HepG2 (cell line): ENCODE data around the gene SLC38A1.

ENCODE experiments used
- ARNTL ChIP-seq: sonication (generic); formaldehyde crosslinking; IDR thresholded peaks from 2 replicates; pipeline ENCODE4 v1.4.0; 2020; ENCODE audit warnings: mild to moderate bottlenecking, missing genetic modification reagents
- MAFF ChIP-seq: IDR thresholded peaks from 2 replicates; pipeline ENCODE4 v1.6.1; 2011; ENCODE audit warnings: low read depth, low read length, improper control_type of control experiment
- MAFK ChIP-seq, 2 experiments: IDR thresholded peaks in 1 of 2; conservative IDR thresholded peaks in 1 of 2; 2 replicates each; pipeline ENCODE4 v1.6.1; 2011; ENCODE audit warnings: improper control_type of control experiment in 2 of 2, low read length in 2 of 2
- RBFOX2 ChIP-seq: fragments of 200-400 bp; formaldehyde crosslinking; IDR thresholded peaks from 2 replicates; pipeline ENCODE4 v1.6.1; 2017; ENCODE audit warnings: low read depth, mild to moderate bottlenecking, low read length
- SAFB2 ChIP-seq: sonication (generic); formaldehyde crosslinking; IDR thresholded peaks from 2 replicates; pipeline ENCODE4 v1.5.1; 2020; ENCODE audit warnings: missing genetic modification reagents, low read depth, mild to moderate bottlenecking, borderline replicate concordance
- SIN3A ChIP-seq: IDR thresholded peaks from 2 replicates; pipeline ENCODE4 v1.6.1; 2011; ENCODE audit warnings: low read depth, mild to moderate bottlenecking, control low read depth, low read length, borderline replicate concordance
- SMAD1 ChIP-seq: sonication (generic); formaldehyde crosslinking; IDR thresholded peaks from 2 replicates; pipeline ENCODE4 v1.4.0; 2020; ENCODE audit warnings: missing genetic modification reagents, low read depth, mild to moderate bottlenecking, borderline replicate concordance
- SP2 ChIP-seq: sonication (generic); formaldehyde crosslinking; IDR thresholded peaks from 2 replicates; pipeline ENCODE4 v1.5.1; 2020; ENCODE audit warnings: mild to moderate bottlenecking, missing genetic modification reagents
- ZNF335 ChIP-seq: sonication (generic); formaldehyde crosslinking; IDR thresholded peaks from 2 replicates; pipeline ENCODE4 v1.4.0; 2020; ENCODE audit warnings: missing genetic modification reagents
- TF ChIP-seq, protein P1 (sequence below): sonication (generic); formaldehyde crosslinking; conservative IDR thresholded peaks from 2 replicates; pipeline ENCODE4 v1.4.0; 2020; ENCODE audit warnings: missing genetic modification reagents
- TF ChIP-seq, protein P2 (sequence below): sonication (generic); formaldehyde crosslinking; IDR thresholded peaks from 2 replicates; pipeline ENCODE4 v1.5.0; 2020; ENCODE audit warnings: mild to moderate bottlenecking, missing genetic modification reagents, moderate library complexity
- TF ChIP-seq, protein P3 (sequence below): sonication (generic); formaldehyde crosslinking; IDR thresholded peaks from 2 replicates; pipeline ENCODE4 v1.9.0; 2022; ENCODE audit warnings: low read depth, missing genetic modification reagents
- TF ChIP-seq, protein P4 (sequence below): IDR thresholded peaks from 2 replicates; pipeline ENCODE4 v1.6.1; 2012; ENCODE audit warnings: inconsistent platforms
- TF ChIP-seq, protein P5 (sequence below): sonication (generic); IDR thresholded peaks from 2 replicates; pipeline ENCODE4 v1.6.1; 2016; ENCODE audit warnings: low read depth, borderline replicate concordance

DNA sequence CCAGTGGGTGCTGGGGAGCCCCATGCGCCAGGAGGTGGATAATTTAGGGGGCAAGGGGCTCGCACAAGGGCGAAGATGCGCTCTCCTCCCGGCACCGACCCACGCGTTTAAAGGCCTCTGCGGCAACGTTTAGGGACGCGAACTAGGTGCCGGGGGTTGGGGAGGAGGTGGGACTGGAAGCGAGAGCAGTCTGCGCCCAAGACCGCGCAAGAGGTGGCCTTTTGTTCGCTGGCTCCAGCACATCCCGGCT is 1.3 kb downstream of the SLC38A1 start:
- TF ChIP-seq, protein P1, sequence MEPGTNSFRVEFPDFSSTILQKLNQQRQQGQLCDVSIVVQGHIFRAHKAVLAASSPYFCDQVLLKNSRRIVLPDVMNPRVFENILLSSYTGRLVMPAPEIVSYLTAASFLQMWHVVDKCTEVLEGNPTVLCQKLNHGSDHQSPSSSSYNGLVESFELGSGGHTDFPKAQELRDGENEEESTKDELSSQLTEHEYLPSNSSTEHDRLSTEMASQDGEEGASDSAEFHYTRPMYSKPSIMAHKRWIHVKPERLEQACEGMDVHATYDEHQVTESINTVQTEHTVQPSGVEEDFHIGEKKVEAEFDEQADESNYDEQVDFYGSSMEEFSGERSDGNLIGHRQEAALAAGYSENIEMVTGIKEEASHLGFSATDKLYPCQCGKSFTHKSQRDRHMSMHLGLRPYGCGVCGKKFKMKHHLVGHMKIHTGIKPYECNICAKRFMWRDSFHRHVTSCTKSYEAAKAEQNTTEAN (CRISPR knock-in tag) = no peak
- TF ChIP-seq ZNF335 (CRISPR knock-in tag) = no peak
- peak; percentile 61; the same call in 1 of the 2 replicates for TF ChIP-seq RBFOX2
- TF ChIP-seq, protein P2, sequence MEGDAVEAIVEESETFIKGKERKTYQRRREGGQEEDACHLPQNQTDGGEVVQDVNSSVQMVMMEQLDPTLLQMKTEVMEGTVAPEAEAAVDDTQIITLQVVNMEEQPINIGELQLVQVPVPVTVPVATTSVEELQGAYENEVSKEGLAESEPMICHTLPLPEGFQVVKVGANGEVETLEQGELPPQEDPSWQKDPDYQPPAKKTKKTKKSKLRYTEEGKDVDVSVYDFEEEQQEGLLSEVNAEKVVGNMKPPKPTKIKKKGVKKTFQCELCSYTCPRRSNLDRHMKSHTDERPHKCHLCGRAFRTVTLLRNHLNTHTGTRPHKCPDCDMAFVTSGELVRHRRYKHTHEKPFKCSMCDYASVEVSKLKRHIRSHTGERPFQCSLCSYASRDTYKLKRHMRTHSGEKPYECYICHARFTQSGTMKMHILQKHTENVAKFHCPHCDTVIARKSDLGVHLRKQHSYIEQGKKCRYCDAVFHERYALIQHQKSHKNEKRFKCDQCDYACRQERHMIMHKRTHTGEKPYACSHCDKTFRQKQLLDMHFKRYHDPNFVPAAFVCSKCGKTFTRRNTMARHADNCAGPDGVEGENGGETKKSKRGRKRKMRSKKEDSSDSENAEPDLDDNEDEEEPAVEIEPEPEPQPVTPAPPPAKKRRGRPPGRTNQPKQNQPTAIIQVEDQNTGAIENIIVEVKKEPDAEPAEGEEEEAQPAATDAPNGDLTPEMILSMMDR (CRISPR knock-in tag) = no peak
- TF ChIP-seq MAFF = no peak
- TF ChIP-seq SIN3A = 0 out of 2 replicates have a peak, but pooled peaks have one; percentile 17
- TF ChIP-seq, protein P3, sequence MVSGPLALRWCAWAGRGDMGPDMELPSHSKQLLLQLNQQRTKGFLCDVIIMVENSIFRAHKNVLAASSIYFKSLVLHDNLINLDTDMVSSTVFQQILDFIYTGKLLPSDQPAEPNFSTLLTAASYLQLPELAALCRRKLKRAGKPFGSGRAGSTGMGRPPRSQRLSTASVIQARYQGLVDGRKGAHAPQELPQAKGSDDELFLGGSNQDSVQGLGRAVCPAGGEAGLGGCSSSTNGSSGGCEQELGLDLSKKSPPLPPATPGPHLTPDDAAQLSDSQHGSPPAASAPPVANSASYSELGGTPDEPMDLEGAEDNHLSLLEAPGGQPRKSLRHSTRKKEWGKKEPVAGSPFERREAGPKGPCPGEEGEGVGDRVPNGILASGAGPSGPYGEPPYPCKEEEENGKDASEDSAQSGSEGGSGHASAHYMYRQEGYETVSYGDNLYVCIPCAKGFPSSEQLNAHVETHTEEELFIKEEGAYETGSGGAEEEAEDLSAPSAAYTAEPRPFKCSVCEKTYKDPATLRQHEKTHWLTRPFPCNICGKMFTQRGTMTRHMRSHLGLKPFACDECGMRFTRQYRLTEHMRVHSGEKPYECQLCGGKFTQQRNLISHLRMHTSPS (CRISPR knock-in tag) = no peak
- TF ChIP-seq SAFB2 (CRISPR knock-in tag) = no peak
- TF ChIP-seq, protein P4, sequence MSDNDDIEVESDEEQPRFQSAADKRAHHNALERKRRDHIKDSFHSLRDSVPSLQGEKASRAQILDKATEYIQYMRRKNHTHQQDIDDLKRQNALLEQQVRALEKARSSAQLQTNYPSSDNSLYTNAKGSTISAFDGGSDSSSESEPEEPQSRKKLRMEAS = no peak
- no peak for TF ChIP-seq SP2 (CRISPR knock-in tag)
- no peak for TF ChIP-seq ARNTL (CRISPR knock-in tag)
- no peak for TF ChIP-seq SMAD1 (CRISPR knock-in tag)
- TF ChIP-seq, protein P5, sequence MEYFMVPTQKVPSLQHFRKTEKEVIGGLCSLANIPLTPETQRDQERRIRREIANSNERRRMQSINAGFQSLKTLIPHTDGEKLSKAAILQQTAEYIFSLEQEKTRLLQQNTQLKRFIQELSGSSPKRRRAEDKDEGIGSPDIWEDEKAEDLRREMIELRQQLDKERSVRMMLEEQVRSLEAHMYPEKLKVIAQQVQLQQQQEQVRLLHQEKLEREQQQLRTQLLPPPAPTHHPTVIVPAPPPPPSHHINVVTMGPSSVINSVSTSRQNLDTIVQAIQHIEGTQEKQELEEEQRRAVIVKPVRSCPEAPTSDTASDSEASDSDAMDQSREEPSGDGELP = no peak
- no peak for TF ChIP-seq MAFK (conservative IDR thresholded peaks at IDR 0.05 in 1 of 2, IDR thresholded peaks at IDR 0.05 in 1 of 2; ENCODE audit: low read length in 2 of 2)
